Measurements from ENCODE around the gene SMYD3.
"Not testable (repeated sequence)": the region's sequence is repeated elsewhere in the genome, so short reads cannot be mapped to it uniquely, and the experiment has no call there.

Gene SMYD3

DNA sequence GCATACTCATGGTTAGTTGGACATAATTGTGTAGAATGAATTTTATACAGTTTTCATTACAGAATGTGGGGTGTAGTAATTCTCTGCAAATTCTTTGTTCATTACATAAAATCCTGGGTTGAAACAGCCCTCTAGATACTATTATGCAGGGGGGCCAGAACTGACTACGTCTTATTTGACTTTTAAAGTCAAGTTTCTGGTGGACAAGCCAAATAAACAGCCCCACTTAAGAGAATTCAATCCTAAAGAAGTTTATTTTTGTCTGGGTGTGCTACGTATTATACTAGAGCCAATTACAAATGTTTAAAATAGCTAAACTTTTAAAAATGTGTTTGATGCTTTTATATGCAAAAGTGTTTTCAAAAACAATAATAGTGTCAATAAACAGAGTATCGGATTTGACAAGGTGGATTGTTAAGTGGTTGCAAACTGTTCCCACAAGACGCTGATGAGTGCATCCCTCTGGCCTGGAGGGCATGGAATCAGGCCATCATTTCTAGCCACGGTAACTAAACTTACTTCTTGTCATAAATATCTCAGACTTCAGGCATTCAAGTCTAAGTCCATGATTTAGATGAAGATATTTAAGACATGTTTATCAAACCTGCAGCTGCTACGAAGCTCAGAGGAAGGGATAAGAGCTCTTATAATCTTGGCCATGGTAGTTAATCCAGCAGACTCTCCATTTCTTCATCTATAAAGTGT lies 706.0 kb downstream of the SMYD3 start:
- no peak for DNase-seq (ENCODE audit: low spot score)

DNA sequence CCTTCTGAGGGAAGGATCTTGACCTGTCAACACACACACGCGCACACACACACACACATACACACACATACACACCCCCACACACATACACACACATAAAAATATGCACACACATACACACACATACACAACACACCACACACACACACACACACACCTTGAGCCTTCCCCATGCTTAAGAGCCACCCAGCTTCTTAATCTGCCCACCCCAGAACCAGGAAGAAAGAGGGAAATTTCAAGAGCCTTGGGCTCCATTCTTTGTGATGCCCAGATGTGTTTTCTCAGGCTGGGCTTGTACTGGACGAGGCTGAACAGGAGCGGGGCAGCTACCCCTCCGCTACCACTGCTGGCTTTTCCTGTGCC lies 708.7 kb downstream of the SMYD3 start:
- DNase-seq (ENCODE audit: low spot score): no peak

DNA sequence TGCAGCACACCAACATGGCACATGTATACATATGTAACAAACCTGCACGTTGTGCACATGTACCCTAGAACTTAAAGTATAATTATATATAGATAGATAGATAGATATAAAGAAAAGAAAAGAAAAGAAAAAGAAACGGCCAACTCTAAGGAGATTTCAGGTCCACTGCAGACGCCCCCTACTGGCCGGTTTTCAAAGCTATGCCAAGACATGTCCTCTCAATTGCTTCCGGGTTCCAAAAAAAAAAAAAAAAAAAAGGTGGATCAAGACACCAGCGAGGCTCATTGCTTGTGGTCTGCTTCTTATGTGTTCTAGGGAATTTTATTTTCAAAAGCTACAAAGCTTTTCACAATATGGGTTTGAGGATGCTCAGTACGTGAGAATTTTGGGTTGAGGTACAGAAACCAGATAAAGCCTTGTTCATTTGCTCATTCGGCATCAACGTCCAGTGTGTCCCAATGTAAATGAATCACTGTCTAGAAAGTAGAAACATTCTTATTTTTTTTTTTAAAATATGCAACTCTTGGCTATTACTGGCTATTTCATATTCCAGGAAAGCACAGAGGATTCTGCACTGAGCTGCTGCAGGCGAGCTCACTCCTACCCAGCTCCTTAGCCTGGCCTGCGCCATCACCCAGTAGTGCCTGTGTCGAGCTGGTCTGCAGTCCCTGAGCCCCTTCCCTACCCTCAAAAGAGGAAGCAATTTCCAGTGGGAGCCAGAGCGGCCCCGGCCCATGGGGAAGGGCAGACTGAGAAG lies 709.3 kb downstream of the SMYD3 start:
- no peak for DNase-seq (ENCODE audit: low spot score)

DNA sequence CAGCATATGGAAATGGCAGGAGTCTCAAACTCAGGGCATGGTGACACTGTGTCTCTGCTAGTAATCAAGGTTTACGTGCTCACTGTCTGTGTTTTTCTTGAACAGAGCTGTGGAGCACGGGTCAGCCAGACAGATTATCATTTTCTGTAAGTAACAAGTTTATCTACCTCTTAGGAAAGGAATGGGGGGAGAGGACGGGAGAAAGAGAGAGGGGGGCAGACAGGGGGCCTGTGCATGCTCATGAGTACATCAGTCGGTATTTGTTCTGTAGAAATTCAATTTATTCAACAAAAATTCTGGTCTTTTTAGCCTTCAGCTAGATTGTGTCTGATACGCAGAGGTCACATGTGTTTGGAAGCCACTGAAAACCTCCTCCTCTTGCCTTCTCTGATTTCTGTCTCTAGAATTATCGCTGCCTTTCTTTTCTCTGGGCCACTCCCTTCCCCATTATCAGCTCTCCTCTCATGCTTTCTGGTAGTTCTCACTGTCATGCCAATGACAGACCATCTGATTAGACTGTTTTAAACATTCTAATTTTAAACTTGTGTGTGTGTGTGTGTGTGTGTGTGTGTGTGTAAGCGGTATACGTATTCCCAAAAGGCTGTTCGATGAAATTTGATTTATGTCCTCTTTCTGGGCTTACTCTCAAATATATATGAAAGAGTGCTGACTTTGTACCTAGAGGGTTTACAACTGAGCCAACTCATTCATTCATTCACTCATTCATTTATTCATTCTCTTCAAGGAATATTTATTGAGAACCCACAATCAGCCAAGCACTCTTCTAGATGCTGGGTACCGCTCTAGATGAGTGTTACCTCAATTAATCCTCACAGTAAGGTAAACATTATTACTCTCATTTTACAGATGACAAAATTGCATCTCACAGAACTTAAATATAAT lies 715.4 kb downstream of the SMYD3 start:
- no peak for DNase-seq (ENCODE audit: low spot score)

DNA sequence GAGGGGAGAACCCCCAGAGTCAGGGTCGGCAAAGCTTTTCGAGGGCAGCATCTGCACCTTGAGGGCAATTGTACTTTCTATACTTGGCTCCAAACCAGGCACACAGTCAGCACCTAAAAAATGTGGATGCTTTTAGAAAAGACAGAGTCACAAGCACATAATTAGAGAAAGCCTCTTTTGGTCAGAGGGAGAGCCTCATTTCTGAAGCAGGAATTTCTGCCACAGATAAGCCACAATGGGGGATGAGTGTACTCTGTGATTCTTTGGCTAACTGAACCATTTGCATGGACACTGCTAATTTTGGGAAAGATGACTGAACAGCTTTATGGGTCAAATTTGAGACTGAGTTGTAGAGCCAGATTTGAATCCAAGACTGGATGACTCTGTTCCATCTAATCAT lies 716.6 kb downstream of the SMYD3 start:
- no peak for DNase-seq (ENCODE audit: low spot score)

DNA sequence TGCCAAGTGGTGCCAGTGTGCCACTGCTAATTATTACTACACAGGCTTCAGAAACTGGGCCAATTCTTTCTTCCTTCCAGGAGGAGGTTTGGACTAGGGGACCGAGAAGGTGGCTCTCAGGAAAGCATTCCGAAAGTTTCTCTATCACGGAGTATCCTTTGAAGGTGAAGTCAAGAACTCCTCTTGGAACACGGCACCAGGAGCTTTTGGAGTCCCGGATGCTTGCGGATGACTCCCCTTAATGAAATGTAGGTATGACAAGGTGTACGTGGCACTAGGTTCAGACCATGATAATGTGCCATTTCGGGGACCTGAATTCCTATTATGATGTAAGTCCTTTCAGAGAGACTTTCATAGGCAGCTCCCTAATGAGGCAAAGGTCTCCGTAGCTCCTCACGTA lies 718.2 kb downstream of the SMYD3 start:
- no peak for DNase-seq (ENCODE audit: low spot score)

DNA sequence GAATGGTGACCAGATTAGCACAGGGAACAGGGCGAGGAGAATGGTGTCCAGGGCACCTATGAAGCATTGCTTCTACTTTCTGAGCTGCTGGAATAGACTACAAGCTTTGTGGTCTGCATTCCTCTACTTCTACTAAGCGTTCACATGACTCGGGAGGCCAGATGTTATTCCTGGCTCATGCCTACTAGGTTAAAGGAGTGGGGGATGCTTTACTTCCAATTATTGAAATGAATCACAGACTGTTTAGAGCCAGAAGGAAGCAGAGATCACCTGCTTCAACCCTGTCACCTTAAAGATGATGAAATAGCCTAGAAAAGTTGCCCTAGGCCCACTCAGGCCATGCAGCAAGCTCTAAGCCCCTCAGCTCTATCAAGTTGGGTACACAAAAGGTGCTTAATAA lies 718.8 kb downstream of the SMYD3 start:
- DNase-seq (ENCODE audit: low spot score): no peak

DNA sequence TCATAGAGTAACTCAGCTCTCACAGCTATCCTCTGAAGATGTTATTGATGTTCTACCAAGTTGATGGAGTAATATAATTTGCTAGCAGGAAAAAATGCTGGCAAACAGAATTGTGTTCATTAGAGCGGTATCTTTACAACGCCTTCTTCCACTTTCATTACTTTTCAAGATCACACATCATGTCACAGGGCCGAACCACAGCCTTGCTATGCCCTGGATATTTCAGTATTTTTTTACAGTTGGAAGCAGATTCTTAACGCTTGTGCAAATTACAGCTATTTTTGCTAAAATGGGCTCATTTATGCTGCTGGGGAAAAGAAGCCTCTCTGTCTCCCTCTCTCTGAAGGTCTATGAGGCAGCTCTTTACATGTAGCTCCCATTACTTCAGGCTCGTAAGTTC lies 720.1 kb downstream of the SMYD3 start:
- DNase-seq (ENCODE audit: low spot score): no peak

DNA sequence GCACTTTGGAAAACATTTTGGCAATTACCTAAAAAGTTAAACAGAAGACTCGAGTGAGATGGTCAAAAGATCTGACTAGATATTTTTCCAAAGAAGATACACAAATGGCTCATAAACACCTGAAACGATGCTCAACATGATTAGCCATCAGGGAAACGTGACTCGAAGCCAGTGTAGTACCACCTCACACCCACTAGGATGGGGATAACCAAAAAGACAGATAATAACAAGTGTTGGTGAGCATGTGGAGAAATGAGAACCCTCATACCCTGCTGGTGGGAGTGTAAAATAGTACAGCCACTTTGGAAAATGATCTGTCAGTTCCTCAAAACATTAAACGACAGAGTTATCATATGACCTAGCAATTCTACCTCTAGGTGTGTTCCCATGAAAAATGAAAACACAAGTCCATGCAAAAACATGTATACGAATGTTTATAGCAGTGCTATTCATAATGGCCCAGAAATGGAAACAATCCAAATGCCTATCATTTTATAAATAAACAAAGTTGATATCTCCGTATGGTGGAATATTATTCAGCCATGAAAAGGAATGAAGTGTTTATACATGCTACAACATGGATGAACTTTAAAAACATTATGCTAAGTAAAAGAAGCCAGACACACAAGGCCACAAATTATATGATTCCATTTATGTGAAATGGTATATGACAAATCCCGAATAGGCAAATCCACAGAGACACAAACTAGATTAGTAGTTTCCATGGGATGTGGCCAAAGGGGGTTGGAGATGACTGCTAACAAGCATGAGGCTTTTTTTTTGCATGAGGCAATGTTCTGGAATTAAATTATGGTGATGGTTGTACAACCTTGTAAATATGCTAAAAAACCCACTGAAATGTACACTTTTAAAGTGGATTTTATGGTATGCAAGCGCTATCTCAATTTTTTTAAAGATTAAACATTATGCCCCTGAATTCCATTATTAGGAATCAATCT lies 727.0 kb downstream of the SMYD3 start:
- no peak for DNase-seq (ENCODE audit: low spot score)

DNA sequence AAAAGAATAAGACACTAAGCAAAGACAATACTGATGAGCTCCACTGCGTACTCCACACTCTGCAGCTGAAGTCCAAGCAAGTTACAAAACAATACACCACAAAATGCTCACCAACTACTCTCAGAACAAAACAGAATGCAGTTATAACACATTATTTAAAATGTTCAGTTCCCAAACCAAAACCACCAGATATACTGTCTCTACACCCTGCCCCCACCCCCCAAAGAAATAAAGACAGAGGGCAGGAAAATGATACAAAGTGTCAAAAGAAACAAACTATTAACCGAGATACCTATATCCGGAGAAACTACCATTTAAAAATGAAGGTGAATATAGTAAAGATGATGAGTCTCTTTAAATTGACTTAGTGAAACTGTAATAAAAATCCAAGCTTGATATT lies 729.3 kb downstream of the SMYD3 start:
- DNase-seq (ENCODE audit: low spot score): no peak

DNA sequence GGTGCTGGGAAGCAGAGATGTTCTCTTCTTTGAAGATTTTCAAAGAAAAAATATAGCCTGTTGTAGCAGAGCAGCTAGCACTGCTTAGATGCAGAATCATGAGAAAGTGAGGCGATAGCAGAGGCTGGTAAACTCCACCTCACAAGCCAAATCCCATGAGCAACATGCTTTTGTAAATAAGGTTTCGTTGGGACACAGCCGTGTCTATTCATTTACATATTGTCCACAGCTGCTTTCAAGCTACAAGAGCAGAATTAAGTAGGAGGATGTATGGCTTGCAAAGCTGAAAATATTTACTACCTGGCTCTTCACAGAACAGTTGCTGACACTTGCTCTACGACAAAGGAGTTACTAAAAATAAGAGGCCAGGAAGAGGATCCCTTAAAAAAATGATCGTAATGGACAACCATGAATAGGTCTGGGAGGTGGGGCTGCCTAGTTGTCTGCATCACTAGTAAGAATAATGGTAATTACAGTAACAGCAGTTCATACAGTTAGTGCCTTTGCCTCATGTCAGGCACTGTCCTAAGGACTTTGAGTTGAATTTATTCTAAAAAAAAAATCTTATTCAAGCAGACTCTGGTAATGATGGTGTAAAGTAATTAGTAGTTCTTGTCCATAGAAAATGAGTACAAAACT lies 730.3 kb downstream of the SMYD3 start:
- DNase-seq (ENCODE audit: low spot score): no peak

DNA sequence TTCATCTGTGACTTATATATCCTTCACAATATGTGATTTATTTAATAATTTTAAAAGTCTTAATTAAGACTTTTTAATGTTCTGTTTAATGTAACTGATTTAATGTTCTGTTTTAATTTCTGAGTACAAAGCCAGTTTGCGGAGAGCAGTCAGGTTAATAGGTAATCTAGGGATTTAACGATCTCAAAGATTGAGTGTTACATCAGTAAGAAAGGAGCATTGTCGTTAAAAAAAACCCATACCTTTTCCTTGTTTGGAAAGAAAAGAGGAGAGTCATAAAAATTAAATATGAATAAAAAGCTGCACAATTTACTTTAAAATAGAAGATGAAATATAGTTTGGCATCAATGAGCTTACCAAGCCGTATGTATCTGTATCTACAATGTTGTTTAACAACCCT lies 730.9 kb downstream of the SMYD3 start:
- no peak for DNase-seq (ENCODE audit: low spot score)

DNA sequence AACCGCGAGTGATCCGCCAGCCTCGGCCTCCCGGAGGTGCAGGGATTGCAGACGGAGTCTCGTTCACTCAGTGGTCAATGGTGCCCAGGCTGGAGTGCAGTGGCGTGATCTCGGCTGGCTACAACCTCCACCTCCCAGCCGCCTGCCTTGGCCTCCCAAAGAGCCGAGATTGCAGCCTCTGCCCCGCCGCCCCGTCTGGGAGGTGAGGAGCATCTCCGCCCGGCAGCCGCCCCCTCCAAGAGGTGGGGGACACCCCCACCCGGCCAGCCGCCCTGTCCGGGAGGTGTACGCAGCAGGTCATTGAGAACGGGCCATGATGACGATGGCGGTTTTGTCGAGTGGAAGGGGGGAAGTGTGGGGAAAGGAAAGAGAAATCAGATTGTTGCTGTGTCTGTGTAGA lies 732.1 kb downstream of the SMYD3 start:
- not testable (repeated sequence) for DNase-seq (ENCODE audit: low spot score)

DNA sequence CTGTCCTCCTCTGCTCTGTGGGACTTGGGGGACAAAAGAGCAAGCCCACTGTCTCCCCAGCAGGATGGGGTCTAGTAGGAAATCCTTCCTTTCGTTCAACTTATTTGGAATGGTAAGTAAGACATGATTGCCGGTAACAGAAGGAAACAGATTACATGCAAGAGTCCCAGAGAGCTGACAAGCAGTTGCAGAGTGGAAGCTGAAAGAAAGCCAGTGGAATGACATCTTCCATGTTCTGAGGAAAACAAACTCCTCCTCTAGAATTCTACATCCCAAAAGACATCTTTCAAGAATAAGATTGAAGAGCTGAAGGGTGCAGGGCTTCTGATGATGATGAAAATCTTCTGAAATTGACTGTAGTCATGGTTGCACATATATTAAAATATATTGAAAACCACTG lies 732.9 kb downstream of the SMYD3 start:
- no peak for DNase-seq (ENCODE audit: low spot score)

DNA sequence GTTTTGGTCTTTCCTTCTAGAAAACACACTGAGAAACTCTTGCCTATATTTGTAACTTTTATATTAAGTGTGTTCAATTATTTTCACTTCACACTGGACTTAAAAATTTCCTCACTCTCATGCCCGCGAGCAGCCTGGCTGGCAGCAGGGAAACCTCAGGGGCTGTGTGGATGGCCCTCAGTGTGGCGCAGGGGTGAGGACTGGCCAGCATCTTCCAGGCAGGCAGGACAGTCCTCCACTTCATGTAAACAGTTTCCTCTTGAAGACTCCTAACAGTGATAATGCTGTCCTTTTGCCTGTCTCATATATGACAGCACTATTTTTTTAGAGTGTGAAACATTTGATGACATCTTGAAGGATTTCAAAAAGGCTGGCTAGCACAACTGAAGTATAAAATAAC lies 733.7 kb downstream of the SMYD3 start:
- DNase-seq (ENCODE audit: low spot score): no peak

DNA sequence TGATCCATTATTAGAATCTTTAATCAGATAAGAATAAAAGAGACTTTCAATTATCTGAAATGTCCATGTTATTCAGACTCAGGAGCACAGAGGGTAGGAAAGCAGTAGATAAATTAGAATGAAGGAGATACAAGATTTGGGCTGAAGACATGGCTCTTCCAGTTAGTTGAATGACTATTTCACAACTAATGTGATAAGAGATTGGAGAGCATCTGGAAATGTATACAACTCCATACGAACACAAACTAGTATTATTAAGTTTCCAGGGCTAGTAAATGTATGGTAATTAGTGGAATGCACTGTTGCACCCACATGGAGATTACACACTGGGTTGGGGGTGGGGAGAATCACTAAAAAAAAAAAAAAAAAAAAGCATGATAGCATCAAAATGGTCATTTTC lies 734.3 kb downstream of the SMYD3 start:
- DNase-seq (ENCODE audit: low spot score): no peak

DNA sequence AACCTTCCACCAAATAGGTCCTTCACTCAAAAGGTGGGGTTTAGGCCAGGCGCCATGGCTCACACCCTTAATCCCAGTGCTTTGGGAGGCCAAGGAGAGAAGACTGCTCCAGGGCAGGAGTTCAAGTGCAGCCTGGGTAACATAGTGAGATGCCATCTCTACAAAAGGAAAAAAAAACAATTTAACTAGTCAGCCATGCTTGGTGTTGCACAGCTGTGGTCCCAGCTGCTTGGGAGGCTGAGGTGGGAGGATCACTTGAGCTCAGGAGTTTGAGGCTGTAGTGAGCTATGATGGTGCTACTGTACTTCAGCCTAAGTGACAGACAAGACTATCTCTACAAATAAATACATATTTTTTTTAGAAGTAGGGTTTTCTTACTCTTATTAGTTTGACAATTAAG lies 734.8 kb downstream of the SMYD3 start:
- DNase-seq (ENCODE audit: low spot score): no peak

DNA sequence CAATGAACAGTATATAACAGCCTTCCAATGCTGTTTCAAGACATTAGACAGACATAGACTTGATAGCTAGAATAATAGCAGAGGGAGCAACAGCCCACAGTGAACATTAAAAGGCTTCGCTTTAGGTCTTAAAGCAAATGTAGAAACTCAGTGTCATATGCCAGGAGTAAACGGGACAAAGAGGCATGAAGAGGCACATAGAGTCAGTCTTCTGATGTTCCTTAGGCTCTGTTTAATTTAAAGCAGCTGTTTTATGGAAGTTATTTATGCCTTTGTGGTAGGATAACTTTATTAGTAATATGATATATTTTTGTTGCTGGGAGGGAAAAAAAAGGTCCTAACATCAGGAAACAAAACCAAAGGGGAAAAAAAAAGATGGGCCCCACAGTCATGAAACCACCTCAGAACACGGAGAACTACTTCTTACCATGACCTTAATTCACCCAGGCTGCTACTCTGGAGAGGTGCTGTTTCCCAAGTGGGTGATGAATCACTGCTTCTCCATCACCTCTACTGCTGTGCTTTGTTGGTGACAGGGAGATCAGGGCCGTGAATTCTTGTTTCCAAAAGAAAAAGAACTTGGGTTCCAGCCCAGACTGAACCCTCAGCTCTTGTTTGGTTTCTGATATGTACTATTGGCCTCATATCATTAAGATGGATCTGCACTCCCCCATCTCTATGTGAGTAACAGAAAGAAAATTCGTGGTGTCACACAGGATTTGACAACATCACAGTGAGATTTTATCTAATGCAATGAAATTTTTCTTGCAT lies 735.4 kb downstream of the SMYD3 start:
- no peak for DNase-seq (ENCODE audit: low spot score)

DNA sequence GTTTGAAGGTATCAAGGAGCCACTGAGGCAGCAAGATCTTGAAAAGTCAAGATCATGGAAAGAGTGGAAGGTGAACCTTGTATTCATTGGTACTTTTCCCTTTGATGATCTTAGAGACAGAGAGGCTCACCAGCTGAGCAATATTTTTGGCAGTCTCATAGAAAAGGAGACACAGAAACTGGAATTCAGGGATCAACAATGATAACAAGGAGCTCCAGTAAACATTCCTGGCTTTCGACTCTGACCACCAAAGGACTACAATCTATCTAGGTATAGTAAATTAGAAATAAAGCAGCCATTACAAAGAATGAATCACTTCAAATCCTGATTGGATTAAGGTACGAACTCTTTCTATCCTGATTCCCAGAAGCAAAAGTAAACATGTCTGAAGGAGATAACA lies 736.9 kb downstream of the SMYD3 start:
- DNase-seq (ENCODE audit: low spot score): no peak

DNA sequence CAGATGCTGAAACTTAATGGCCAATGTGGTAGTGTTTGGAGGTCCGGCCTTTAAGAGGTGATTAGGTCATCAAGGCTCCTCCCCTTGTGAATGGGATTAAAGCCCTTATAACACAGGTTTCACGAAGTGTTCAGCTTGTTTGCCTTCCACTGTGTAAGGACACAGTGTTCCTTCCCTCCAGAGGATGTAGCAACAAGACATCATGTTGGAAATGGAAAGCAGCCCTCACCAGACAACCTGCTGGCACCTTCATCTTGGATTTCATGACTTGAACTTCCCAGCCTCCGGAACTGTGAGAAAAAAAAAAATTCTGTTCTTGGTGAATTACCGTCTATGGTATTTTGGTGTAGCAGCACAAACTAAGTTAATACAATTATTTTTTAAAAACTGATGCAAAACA lies 738.5 kb downstream of the SMYD3 start:
- no peak for DNase-seq (ENCODE audit: low spot score)

Data from Ammon's horn (tissue), 1 donor.